Keratinocyte (primary cell): Measurements from ENCODE around the gene CCDC38. TPM values are rescaled to one million over a fixed set of nuclear protein-coding genes. Genes with fewer than 3 reads are reported as not detected.

Experiments used
- DNase-seq: peaks from one replicate; pipeline ENCODE4 v3.0.0-alpha.2; 2011; ENCODE audit warnings: low read depth, missing footprints, low spot score
- FAIRE-seq: peaks from 2 replicates; lab custom pipeline; 2011; peaks lifted over from hg19 to GRCh38; lab: Jason Lieb, UNC
- H2AFZ ChIP-seq: 2 replicates; pipeline ENCODE4 v1.6.0; 2012; ENCODE audit warnings: low read length, control low read depth, inconsistent platforms; ENCODE audit not compliant: control insufficient read depth
- H3K27ac ChIP-seq: 2 replicates; pipeline ENCODE4 v1.5.1; 2011; ENCODE audit warnings: low read length; ENCODE audit not compliant: control insufficient read depth, insufficient read depth
- H3K27me3 ChIP-seq: 3 replicates; pipeline ENCODE4 v1.6.0; 2011; ENCODE audit warnings: low read length; ENCODE audit not compliant: control insufficient read depth, insufficient read depth; ENCODE audit errors: extremely low read depth
- H3K36me3 ChIP-seq, 2 experiments: 2 replicates in 1 of 2; 3 replicates in 1 of 2; pipeline ENCODE4 v1.5.1; 2011; ENCODE audit warnings: low read length in 2 of 2, mild to moderate bottlenecking in 1 of 2; ENCODE audit not compliant: control insufficient read depth in 2 of 2, insufficient read depth in 2 of 2; ENCODE audit errors: extremely low read depth in 1 of 2
- H3K4me1 ChIP-seq: 3 replicates; pipeline ENCODE4 v1.5.1; 2011; ENCODE audit warnings: low read length; ENCODE audit not compliant: control insufficient read depth, insufficient read depth; ENCODE audit errors: extremely low read depth
- H3K4me2 ChIP-seq: 3 replicates; pipeline ENCODE4 v1.6.0; 2011; ENCODE audit warnings: low read depth, low read length; ENCODE audit not compliant: control insufficient read depth, insufficient read depth; ENCODE audit errors: extremely low read depth
- H3K4me3 ChIP-seq, 3 experiments: fragments of 200-600 bp in 1 of 3; sonication (generic) in 1 of 3; 2 replicates in 2 of 3; 3 replicates in 1 of 3; pipeline ENCODE4 v1.5.1; 2011 to 2016; ENCODE audit warnings: low read length in 3 of 3, mild to moderate bottlenecking in 3 of 3, control low read depth in 2 of 3, inconsistent platforms in 1 of 3, low read depth in 1 of 3, mixed read lengths in 1 of 3, mixed run types in 1 of 3, moderate library complexity in 1 of 3; ENCODE audit not compliant: control insufficient read depth in 2 of 3, insufficient read depth in 2 of 3; ENCODE audit errors: extremely low read depth in 1 of 3
- H3K79me2 ChIP-seq: 2 replicates; pipeline ENCODE4 v1.6.0; 2012; ENCODE audit warnings: low read length; ENCODE audit not compliant: control insufficient read depth, insufficient read depth
- H3K9ac ChIP-seq: 3 replicates; pipeline ENCODE4 v1.6.0; 2011; ENCODE audit warnings: low read length; ENCODE audit not compliant: control insufficient read depth, insufficient read depth; ENCODE audit errors: extremely low read depth
- H3K9me1 ChIP-seq: 3 replicates; pipeline ENCODE4 v1.6.0; 2011; ENCODE audit warnings: low read length; ENCODE audit not compliant: control insufficient read depth, insufficient read depth; ENCODE audit errors: extremely low read depth
- H3K9me3 ChIP-seq: 2 replicates; pipeline ENCODE4 v1.5.1; 2012; ENCODE audit warnings: low read depth, low read length; ENCODE audit not compliant: control insufficient read depth
- H4K20me1 ChIP-seq: 3 replicates; pipeline ENCODE4 v1.6.0; 2011; ENCODE audit warnings: low read length; ENCODE audit not compliant: control insufficient read depth, insufficient read depth; ENCODE audit errors: extremely low read depth
- CTCF ChIP-seq, 3 experiments: IDR thresholded peaks in 1 of 3; conservative IDR thresholded peaks in 1 of 3; optimal IDR thresholded peaks in 1 of 3; 2 replicates in 2 of 3; 3 replicates in 1 of 3; pipeline versions ENCODE3 to v1.5.1; 2011; ENCODE audit warnings: low read length in 3 of 3, mild to moderate bottlenecking in 3 of 3, moderate library complexity in 2 of 3, control low read depth in 1 of 3, inconsistent platforms in 1 of 3; ENCODE audit not compliant: insufficient read depth in 2 of 3; ENCODE audit errors: extremely low read depth in 1 of 3
- EZH2 ChIP-seq: IDR thresholded peaks from one replicate; pipeline ENCODE4 v1.6.1; 2012; ENCODE audit warnings: inconsistent platforms, mild to moderate bottlenecking, low read length, moderate library complexity
- dilution Hi-C: fragments of 300-500 bp; cut with MboI; formaldehyde crosslinking; loops from one replicate; pipeline ENCODE4 v1.7.0; 2020; ENCODE audit warnings: low sequenced_read_pairs; ENCODE audit not compliant: extremely low pct_ligation_motif_present
- polyA plus RNA-seq, 5 experiments: library from polyadenylated mRNA; depleted of rRNA in 3 of 5; stranded (reverse) in 3 of 5; stranded (forward) in 1 of 5; unstranded in 1 of 5; fragments of >200 nt; gene quantifications; 1 replicate in 1 of 5; 2 replicates in 3 of 5; 3 replicates in 1 of 5; pipeline versions ENCODE4 v1.2.1 to v1.2.3, GENCODE V29; 2011 to 2012; ENCODE audit warnings: missing spikeins in 2 of 5, low read depth in 1 of 5, low replicate concordance in 1 of 5

The CCDC38 gene
- polyA plus RNA-seq, 1 donor (not counting 4 experiments of a cell fraction or from before 2014, with no cell fraction given): 0.04 TPM

DNA sequence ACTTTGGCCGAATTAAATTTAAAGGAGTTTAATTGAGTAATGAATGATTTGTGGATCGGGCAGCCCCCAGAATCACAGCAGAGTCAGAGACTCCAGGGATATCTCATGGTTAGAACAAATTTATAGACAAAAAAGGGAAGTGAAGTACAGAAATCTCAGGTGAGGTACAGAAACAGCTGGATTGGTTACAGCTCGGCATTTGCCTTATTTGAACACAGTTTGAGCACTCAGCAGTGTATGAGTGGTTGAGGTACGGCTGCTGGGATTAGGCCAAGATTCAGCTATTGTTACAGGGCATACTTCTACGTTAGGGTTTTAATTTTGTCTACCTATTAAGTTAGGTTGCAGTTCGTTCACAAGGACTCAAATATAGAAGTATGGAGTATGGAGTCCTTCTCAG, 23.3 kb downstream of the CCDC38 start:
- dilution Hi-C loops: no loop called here
- no peak overlapping the region for H2AFZ ChIP-seq
- no peaks in the 10 kb centered on the region for H3K79me2 ChIP-seq
- no peaks in the 10 kb centered on the region for H3K9me3 ChIP-seq
- H3K36me3 ChIP-seq: no peaks in the 10 kb centered on the region
- DNase-seq (no peak), FAIRE-seq (no peak)
- H4K20me1 ChIP-seq: no peaks in the 10 kb centered on the region
- H3K9ac ChIP-seq: no peak overlapping the region
- H3K4me3 ChIP-seq: no peak overlapping the region
- no peak for TF ChIP-seq EZH2
- TF ChIP-seq CTCF (optimal IDR thresholded peaks at IDR 0.05 in 1 of 3, IDR thresholded peaks at IDR 0.05 in 1 of 3, conservative IDR thresholded peaks at IDR 0.05 in 1 of 3; ENCODE audit: extremely low read depth in 1 of 3, insufficient read depth in 2 of 3, low read length in 3 of 3): no peak
- no peaks in the 10 kb centered on the region for H3K4me1 ChIP-seq
- H3K27me3 ChIP-seq: no peaks in the 10 kb centered on the region
- no peaks in the 10 kb centered on the region for H3K9me1 ChIP-seq
- H3K27ac ChIP-seq: no peak overlapping the region
- H3K4me2 ChIP-seq: no peak overlapping the region

DNA sequence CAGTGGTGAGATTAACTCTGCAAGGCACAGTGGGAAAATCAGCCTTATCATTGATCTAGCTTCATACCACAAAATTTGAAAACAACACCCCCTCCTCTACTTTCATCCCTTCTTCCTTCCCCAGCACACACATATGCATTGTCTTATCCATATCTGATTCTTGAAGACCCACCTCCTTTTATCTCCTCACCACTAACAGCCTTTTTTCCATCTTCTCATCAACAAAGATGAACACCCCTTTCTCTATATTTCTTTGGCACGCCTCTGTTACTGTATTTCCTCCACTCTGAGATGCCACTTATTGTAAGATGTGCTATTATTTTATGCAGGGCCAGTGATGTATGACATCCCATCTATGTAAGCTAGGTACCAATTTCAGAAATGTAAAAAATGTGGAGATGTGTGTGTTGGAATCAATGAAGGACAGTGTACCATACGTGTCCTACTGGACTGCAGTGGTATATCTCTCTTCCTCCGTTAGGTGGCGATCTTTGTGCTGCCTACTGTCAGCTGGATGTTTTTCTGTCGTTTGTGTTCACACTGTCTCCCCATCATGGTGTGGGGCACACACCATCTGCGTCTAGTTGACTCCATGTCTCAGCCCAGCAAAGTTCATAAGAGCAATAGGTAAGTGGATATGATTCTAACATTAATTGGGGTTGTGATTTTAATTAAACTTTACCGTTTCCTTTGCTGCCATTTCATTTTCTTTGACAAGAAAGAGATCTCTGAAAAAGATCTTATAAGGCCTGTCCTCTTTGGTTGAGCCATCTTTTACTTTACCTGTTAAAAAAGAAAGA, 24.0 kb downstream of the CCDC38 start:
- H3K9ac ChIP-seq: no peak overlapping the region
- dilution Hi-C loops: no loop called here
- no peaks in the 10 kb centered on the region for H3K36me3 ChIP-seq
- H3K4me1 ChIP-seq: no peaks in the 10 kb centered on the region
- H3K27ac ChIP-seq: no peak overlapping the region
- H3K9me1 ChIP-seq: no peaks in the 10 kb centered on the region
- H3K4me2 ChIP-seq: no peak overlapping the region
- DNase-seq (no peak), FAIRE-seq (peak; percentile 98)
- no peaks in the 10 kb centered on the region for H3K79me2 ChIP-seq
- no peak overlapping the region for H3K4me3 ChIP-seq
- no peaks in the 10 kb centered on the region for H3K27me3 ChIP-seq
- H2AFZ ChIP-seq: no peak overlapping the region
- no peaks in the 10 kb centered on the region for H3K9me3 ChIP-seq
- H4K20me1 ChIP-seq: no peaks in the 10 kb centered on the region
- peak; percentile 83 to 99 (median 96) for TF ChIP-seq CTCF (optimal IDR thresholded peaks at IDR 0.05 in 1 of 3, IDR thresholded peaks at IDR 0.05 in 1 of 3, conservative IDR thresholded peaks at IDR 0.05 in 1 of 3; ENCODE audit: extremely low read depth in 1 of 3, insufficient read depth in 2 of 3, low read length in 3 of 3)
- no peak for TF ChIP-seq EZH2
